Keratinocyte (primary cell): ENCODE measurements around the gene MAP3K14. TPM values are rescaled to one million over a fixed set of nuclear protein-coding genes. Genes with fewer than 3 reads are reported as not detected.

Experiments used
- DNase-seq: peaks from one replicate; pipeline ENCODE4 v3.0.0-alpha.2; 2011; ENCODE audit warnings: low read depth, missing footprints, low spot score
- FAIRE-seq: peaks from 2 replicates; lab custom pipeline; 2011; peaks lifted over from hg19 to GRCh38; lab: Jason Lieb, UNC
- H2AFZ ChIP-seq: 2 replicates; pipeline ENCODE4 v1.6.0; 2012; ENCODE audit warnings: low read length, control low read depth, inconsistent platforms; ENCODE audit not compliant: control insufficient read depth
- H3K27ac ChIP-seq: 2 replicates; pipeline ENCODE4 v1.5.1; 2011; ENCODE audit warnings: low read length; ENCODE audit not compliant: control insufficient read depth, insufficient read depth
- H3K27me3 ChIP-seq: 3 replicates; pipeline ENCODE4 v1.6.0; 2011; ENCODE audit warnings: low read length; ENCODE audit not compliant: control insufficient read depth, insufficient read depth; ENCODE audit errors: extremely low read depth
- H3K36me3 ChIP-seq, 2 experiments: 2 replicates in 1 of 2; 3 replicates in 1 of 2; pipeline ENCODE4 v1.5.1; 2011; ENCODE audit warnings: low read length in 2 of 2, mild to moderate bottlenecking in 1 of 2; ENCODE audit not compliant: control insufficient read depth in 2 of 2, insufficient read depth in 2 of 2; ENCODE audit errors: extremely low read depth in 1 of 2
- H3K4me1 ChIP-seq: 3 replicates; pipeline ENCODE4 v1.5.1; 2011; ENCODE audit warnings: low read length; ENCODE audit not compliant: control insufficient read depth, insufficient read depth; ENCODE audit errors: extremely low read depth
- H3K4me2 ChIP-seq: 3 replicates; pipeline ENCODE4 v1.6.0; 2011; ENCODE audit warnings: low read depth, low read length; ENCODE audit not compliant: control insufficient read depth, insufficient read depth; ENCODE audit errors: extremely low read depth
- H3K4me3 ChIP-seq, 3 experiments: fragments of 200-600 bp in 1 of 3; sonication (generic) in 1 of 3; 2 replicates in 2 of 3; 3 replicates in 1 of 3; pipeline ENCODE4 v1.5.1; 2011 to 2016; ENCODE audit warnings: low read length in 3 of 3, mild to moderate bottlenecking in 3 of 3, control low read depth in 2 of 3, inconsistent platforms in 1 of 3, low read depth in 1 of 3, mixed read lengths in 1 of 3, mixed run types in 1 of 3, moderate library complexity in 1 of 3; ENCODE audit not compliant: control insufficient read depth in 2 of 3, insufficient read depth in 2 of 3; ENCODE audit errors: extremely low read depth in 1 of 3
- H3K79me2 ChIP-seq: 2 replicates; pipeline ENCODE4 v1.6.0; 2012; ENCODE audit warnings: low read length; ENCODE audit not compliant: control insufficient read depth, insufficient read depth
- H3K9ac ChIP-seq: 3 replicates; pipeline ENCODE4 v1.6.0; 2011; ENCODE audit warnings: low read length; ENCODE audit not compliant: control insufficient read depth, insufficient read depth; ENCODE audit errors: extremely low read depth
- H3K9me1 ChIP-seq: 3 replicates; pipeline ENCODE4 v1.6.0; 2011; ENCODE audit warnings: low read length; ENCODE audit not compliant: control insufficient read depth, insufficient read depth; ENCODE audit errors: extremely low read depth
- H3K9me3 ChIP-seq: 2 replicates; pipeline ENCODE4 v1.5.1; 2012; ENCODE audit warnings: low read depth, low read length; ENCODE audit not compliant: control insufficient read depth
- H4K20me1 ChIP-seq: 3 replicates; pipeline ENCODE4 v1.6.0; 2011; ENCODE audit warnings: low read length; ENCODE audit not compliant: control insufficient read depth, insufficient read depth; ENCODE audit errors: extremely low read depth
- EZH2 ChIP-seq: IDR thresholded peaks from one replicate; pipeline ENCODE4 v1.6.1; 2012; ENCODE audit warnings: inconsistent platforms, mild to moderate bottlenecking, low read length, moderate library complexity
- dilution Hi-C: fragments of 300-500 bp; cut with MboI; formaldehyde crosslinking; loops from one replicate; pipeline ENCODE4 v1.7.0; 2020; ENCODE audit warnings: low sequenced_read_pairs; ENCODE audit not compliant: extremely low pct_ligation_motif_present
- polyA plus RNA-seq, 5 experiments: library from polyadenylated mRNA; depleted of rRNA in 3 of 5; stranded (reverse) in 3 of 5; stranded (forward) in 1 of 5; unstranded in 1 of 5; fragments of >200 nt; gene quantifications; 1 replicate in 1 of 5; 2 replicates in 3 of 5; 3 replicates in 1 of 5; pipeline versions ENCODE4 v1.2.1 to v1.2.3, GENCODE V29; 2011 to 2012; ENCODE audit warnings: missing spikeins in 2 of 5, low read depth in 1 of 5, low replicate concordance in 1 of 5
- TF ChIP-seq, protein P1 (sequence below), 3 experiments: IDR thresholded peaks in 1 of 3; conservative IDR thresholded peaks in 1 of 3; optimal IDR thresholded peaks in 1 of 3; 2 replicates in 2 of 3; 3 replicates in 1 of 3; pipeline versions ENCODE3 to v1.5.1; 2011; ENCODE audit warnings: low read length in 3 of 3, mild to moderate bottlenecking in 3 of 3, moderate library complexity in 2 of 3, control low read depth in 1 of 3, inconsistent platforms in 1 of 3; ENCODE audit not compliant: insufficient read depth in 2 of 3; ENCODE audit errors: extremely low read depth in 1 of 3

MAP3K14 gene
- polyA plus RNA-seq, 1 donor (not counting 4 experiments of a cell fraction or from before 2014, with no cell fraction given) = 6.5 TPM

GRCh38 chr17:45237686-45238085 is 79.1 kb downstream of the MAP3K14 start:
- H3K4me3 ChIP-seq = no peak overlapping the region
- no peak for TF ChIP-seq EZH2
- TF ChIP-seq, protein P1, sequence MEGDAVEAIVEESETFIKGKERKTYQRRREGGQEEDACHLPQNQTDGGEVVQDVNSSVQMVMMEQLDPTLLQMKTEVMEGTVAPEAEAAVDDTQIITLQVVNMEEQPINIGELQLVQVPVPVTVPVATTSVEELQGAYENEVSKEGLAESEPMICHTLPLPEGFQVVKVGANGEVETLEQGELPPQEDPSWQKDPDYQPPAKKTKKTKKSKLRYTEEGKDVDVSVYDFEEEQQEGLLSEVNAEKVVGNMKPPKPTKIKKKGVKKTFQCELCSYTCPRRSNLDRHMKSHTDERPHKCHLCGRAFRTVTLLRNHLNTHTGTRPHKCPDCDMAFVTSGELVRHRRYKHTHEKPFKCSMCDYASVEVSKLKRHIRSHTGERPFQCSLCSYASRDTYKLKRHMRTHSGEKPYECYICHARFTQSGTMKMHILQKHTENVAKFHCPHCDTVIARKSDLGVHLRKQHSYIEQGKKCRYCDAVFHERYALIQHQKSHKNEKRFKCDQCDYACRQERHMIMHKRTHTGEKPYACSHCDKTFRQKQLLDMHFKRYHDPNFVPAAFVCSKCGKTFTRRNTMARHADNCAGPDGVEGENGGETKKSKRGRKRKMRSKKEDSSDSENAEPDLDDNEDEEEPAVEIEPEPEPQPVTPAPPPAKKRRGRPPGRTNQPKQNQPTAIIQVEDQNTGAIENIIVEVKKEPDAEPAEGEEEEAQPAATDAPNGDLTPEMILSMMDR (optimal IDR thresholded peaks at IDR 0.05 in 1 of 3, IDR thresholded peaks at IDR 0.05 in 1 of 3, conservative IDR thresholded peaks at IDR 0.05 in 1 of 3; ENCODE audit: extremely low read depth in 1 of 3, insufficient read depth in 2 of 3, low read length in 3 of 3) = no peak
- H3K79me2 ChIP-seq = no peaks in the 10 kb centered on the region
- DNase-seq (no peak), FAIRE-seq (no peak)
- H3K4me2 ChIP-seq = no peak overlapping the region
- no peak overlapping the region for H3K9ac ChIP-seq
- H3K27me3 ChIP-seq = peaks cover 24% of the 10 kb centered on the region
- no peaks in the 10 kb centered on the region for H3K9me1 ChIP-seq
- dilution Hi-C loops = no loop called here
- H3K36me3 ChIP-seq = no peaks in the 10 kb centered on the region
- H3K9me3 ChIP-seq = no peaks in the 10 kb centered on the region
- H4K20me1 ChIP-seq = no peaks in the 10 kb centered on the region
- peaks cover 13% of the 10 kb centered on the region for H3K4me1 ChIP-seq
- no peak overlapping the region for H2AFZ ChIP-seq
- H3K27ac ChIP-seq = no peak overlapping the region

GRCh38 chr17:45236282-45236606 is 80.6 kb downstream of the MAP3K14 start:
- H3K79me2 ChIP-seq = no peaks in the 10 kb centered on the region
- DNase-seq (no peak), FAIRE-seq (no peak)
- no peak overlapping the region for H3K4me2 ChIP-seq
- peaks cover 20% of the 10 kb centered on the region for H3K27me3 ChIP-seq
- no peak overlapping the region for H3K4me3 ChIP-seq
- H4K20me1 ChIP-seq = no peaks in the 10 kb centered on the region
- dilution Hi-C loops = no loop called here
- H3K9ac ChIP-seq = no peak overlapping the region
- no peak for TF ChIP-seq EZH2
- TF ChIP-seq, protein P1 (optimal IDR thresholded peaks at IDR 0.05 in 1 of 3, IDR thresholded peaks at IDR 0.05 in 1 of 3, conservative IDR thresholded peaks at IDR 0.05 in 1 of 3; ENCODE audit: extremely low read depth in 1 of 3, insufficient read depth in 2 of 3, low read length in 3 of 3) = no peak
- no peak overlapping the region for H3K27ac ChIP-seq
- H3K9me3 ChIP-seq = no peaks in the 10 kb centered on the region
- peaks cover 10% of the 10 kb centered on the region for H3K4me1 ChIP-seq
- H3K9me1 ChIP-seq = no peaks in the 10 kb centered on the region
- no peaks in the 10 kb centered on the region for H3K36me3 ChIP-seq
- no peak overlapping the region for H2AFZ ChIP-seq
